NCI-H524 (cell line): Measurements from ENCODE around the gene SDHD.
A peak's percentile ranks its signal among the peaks of the same experiment; 100 is the strongest.
"Not testable (repeated sequence)": the region's sequence is repeated elsewhere in the genome, so short reads cannot be mapped to it uniquely, and the experiment has no call there.

Experiments
- DNase-seq, 2 experiments: peaks; one replicate each; lab custom pipeline; 2025; lab: John Stamatoyannopoulos, UW

The SDHD gene

GRCh38 chr11:112086422-112087191 is at the start of gene SDHD, which contains the start of gene TIMM8B:
TSS of gene SDHD (plus strand) at chr11:112086873. CDS start at chr11:112086908, 35 bp downstream.
TSS of gene TIMM8B (minus strand) at chr11:112086756. CDS start at chr11:112086723, 33 bp downstream.
- peak; percentile 95 to 96 for DNase-seq

- no peak for DNase-seq
These were observed 49.1 kb upstream of the SDHD start for GRCh38 chr11:112037527-112037926.

- no peak for DNase-seq
These were observed 44.3 kb upstream of the SDHD start for GRCh38 chr11:112042161-112042960.

GRCh38 chr11:112042961-112043304 is 43.7 kb upstream of the SDHD start:
- DNase-seq: no peak

GRCh38 chr11:112044961-112045360 is 41.7 kb upstream of the SDHD start:
- DNase-seq: no peak

GRCh38 chr11:112046647-112047046 is 40.0 kb upstream of the SDHD start:
- DNase-seq: not testable (repeated sequence)

GRCh38 chr11:112048256-112048655 is 38.4 kb upstream of the SDHD start:
- not testable (repeated sequence) for DNase-seq

- DNase-seq: no peak
These were observed 36.9 kb upstream of the SDHD start for GRCh38 chr11:112049777-112050176.

DNA sequence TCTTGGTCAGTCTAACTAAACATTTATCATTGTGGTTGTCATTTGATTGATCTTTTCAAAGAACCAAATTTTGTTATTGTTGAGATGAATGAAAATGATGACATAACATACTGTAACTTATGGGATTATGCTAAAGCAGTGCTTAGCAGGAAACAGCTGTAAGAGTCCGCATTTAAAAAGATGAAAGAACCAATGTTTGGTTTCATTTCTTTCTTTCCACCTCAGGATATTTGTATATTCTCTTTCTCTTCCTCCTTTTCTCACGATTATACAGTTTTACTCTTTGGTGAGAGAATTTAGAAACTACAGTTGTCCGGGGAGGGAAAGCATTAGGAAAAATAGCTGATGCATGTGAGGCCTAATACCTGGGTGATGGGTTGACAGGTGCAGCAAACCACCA is 36.0 kb upstream of the SDHD start:
- DNase-seq: no peak

DNA sequence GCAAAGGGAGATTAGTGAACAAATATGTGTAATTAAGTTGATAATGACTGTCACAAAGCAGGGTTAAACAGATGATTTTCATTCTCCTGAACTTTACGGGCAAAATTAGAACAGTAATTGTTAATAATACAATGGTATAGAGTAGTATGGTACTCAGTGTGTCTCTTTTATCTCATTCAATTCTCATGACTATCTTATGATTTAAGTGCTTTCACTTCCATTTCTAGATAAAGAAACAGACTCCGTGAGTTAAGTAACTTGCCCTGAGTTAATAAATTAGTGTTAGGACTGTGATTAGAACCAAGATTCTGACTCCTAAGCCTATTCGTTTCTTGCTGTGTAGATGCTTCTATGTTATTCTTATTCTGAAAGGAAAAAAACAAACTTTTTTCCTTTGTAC is 34.9 kb upstream of the SDHD start:
- no peak for DNase-seq

GRCh38 chr11:112057170-112057569 is 29.5 kb upstream of the SDHD start:
- no peak for DNase-seq

- no peak for DNase-seq
These were observed 28.6 kb upstream of the SDHD start for GRCh38 chr11:112058103-112058502.

DNA sequence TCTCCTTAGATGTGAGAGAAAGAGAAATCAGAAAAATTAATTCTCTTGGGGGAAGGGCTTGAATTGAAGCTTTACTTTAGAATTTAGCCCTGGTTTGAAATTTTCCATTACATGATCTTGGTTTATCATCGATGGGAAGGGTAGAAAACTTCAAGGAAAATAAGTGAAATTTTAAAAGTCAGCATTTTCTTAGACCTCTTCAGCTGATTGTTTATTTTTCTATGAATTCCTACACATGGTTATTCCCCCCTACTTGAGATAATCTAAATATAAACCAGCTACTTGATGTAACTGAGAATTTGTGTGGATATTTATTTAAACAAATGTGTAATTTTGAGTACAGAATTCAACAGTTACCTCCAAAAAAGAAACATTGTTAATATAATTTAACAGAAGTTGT is 23.8 kb upstream of the SDHD start:
- no peak for DNase-seq

- DNase-seq: peak; percentile 81 to 88
These were observed 12.5 kb upstream of the SDHD start, which contains the start of the genes NKAPD1 and PIH1D2 for GRCh38 chr11:112073941-112074811. TSS of gene NKAPD1 (plus strand) at chr11:112074299. CDS start at chr11:112075575, 1,276 bp downstream. TSS of gene PIH1D2 (minus strand) at chr11:112074017. CDS start at chr11:112073174, 843 bp downstream.

GRCh38 chr11:112082729-112083128 is 3.9 kb upstream of the SDHD start:
- no peak for DNase-seq

DNA sequence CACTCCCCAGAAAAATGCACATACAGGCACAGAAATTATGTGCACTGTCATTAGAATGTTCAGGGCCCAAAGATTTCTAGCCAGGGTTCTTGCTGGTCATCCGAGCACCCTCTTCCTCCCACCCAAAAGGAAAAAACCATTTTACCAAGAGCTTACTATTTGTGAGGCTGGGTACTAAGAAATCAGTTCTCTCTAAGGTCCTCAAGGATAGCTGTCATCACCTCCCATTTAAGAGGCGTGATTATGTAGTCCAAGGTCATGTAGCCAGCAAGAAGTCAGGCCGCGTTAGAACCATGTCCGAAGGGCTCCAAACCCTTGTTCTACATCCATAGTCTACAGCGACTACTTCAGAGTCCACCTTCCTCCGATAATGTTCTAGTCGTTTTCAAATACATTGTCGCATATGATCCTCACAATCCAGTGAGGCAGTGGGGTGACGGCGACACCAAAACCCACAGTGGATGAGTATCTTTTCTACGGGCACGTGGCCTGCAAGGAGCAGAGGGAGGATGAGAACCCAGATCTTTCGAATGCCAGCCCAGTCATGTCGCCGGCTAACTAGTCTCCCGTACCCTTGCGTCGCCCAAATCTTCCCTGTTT is 751 bp upstream of the SDHD start:
- no peak for DNase-seq

DNA sequence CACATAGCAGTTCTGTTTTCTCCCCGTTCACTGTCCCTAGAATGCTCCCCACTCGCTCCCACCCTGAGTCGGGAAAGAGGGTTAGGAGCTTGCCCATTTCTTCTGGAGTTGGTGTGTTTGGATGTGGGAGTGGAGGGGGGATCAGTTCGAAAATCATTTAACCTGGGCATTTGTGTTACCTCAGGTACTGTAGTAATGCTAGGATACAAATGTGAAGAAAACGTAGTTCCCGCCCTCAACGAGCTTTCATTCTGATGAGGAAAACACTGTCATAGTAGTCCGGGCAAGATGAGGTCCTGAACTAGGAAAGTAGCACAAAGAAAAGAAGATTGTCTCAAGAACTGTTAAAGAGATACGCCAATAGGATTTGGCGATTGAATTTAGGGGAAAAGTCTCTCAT is 539 bp downstream of the SDHD start:
- DNase-seq: no peak

GRCh38 chr11:112095302-112095701 is 8.6 kb downstream of the SDHD start:
- DNase-seq: not testable (repeated sequence)

- DNase-seq: no peak
These were observed 9.5 kb downstream of the SDHD start for GRCh38 chr11:112096194-112096593.

- no peak for DNase-seq
These were observed 11.3 kb downstream of the SDHD start for GRCh38 chr11:112097734-112098528.

DNA sequence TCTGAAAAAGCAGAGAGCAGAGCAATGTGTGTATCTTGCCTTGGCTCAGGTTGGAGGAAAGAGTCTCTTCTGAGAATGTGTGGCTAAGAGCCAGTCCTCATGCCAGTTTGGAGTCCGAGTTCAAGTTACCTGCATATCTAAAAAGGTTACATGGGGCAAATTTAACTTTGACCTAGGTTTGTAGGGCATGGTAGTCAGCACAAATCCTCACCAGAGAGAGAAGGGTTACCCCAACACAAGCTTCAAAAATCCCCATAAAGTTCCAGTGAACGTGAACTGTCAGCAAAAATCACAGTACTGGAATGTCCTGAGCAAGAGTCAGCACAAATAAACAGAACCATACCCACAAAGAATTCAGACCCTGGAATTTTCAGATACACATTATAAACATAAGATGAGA is 13.8 kb downstream of the SDHD start:
- no peak for DNase-seq
